K562 (cell line): ENCODE data around the gene GULP1.

Experiments used
- BACH1 ChIP-seq: fragments of 200-800 bp; sonication (Bioruptor generic); IDR thresholded peaks from 2 replicates; pipeline ENCODE4 v1.6.1; 2016; ENCODE audit warnings: missing genetic modification characterization, missing compliant biosample characterization
- FOXJ3 ChIP-seq: sonication (generic); formaldehyde crosslinking; IDR thresholded peaks from 2 replicates; pipeline ENCODE4 v1.4.0; 2020; ENCODE audit warnings: mild to moderate bottlenecking, missing genetic modification reagents
- HNRNPK ChIP-seq: fragments of 200-400 bp; formaldehyde crosslinking; IDR thresholded peaks from one replicate; pipeline ENCODE4 v1.6.1; 2018; ENCODE audit warnings: mild to moderate bottlenecking, low read depth, low read length; ENCODE audit not compliant: poor library complexity, severe bottlenecking
- SMC3 ChIP-seq: conservative IDR thresholded peaks from 2 replicates; pipeline ENCODE4 v1.6.1; 2011; ENCODE audit warnings: low read depth, low read length, improper control_type of control experiment; ENCODE audit not compliant: insufficient read depth
- TF ChIP-seq, protein P1 (sequence below), 3 experiments: IDR thresholded peaks in 2 of 3; conservative IDR thresholded peaks in 1 of 3; 2 replicates each; pipeline ENCODE4 v1.5.1; 2011 to 2012; ENCODE audit warnings: low read length in 3 of 3, mild to moderate bottlenecking in 3 of 3, control low read depth in 2 of 3, improper control_type of control experiment in 1 of 3, inconsistent platforms in 1 of 3, low read depth in 1 of 3, mixed read lengths in 1 of 3, moderate library complexity in 1 of 3; ENCODE audit not compliant: insufficient read depth in 2 of 3

- TF ChIP-seq, protein P1, sequence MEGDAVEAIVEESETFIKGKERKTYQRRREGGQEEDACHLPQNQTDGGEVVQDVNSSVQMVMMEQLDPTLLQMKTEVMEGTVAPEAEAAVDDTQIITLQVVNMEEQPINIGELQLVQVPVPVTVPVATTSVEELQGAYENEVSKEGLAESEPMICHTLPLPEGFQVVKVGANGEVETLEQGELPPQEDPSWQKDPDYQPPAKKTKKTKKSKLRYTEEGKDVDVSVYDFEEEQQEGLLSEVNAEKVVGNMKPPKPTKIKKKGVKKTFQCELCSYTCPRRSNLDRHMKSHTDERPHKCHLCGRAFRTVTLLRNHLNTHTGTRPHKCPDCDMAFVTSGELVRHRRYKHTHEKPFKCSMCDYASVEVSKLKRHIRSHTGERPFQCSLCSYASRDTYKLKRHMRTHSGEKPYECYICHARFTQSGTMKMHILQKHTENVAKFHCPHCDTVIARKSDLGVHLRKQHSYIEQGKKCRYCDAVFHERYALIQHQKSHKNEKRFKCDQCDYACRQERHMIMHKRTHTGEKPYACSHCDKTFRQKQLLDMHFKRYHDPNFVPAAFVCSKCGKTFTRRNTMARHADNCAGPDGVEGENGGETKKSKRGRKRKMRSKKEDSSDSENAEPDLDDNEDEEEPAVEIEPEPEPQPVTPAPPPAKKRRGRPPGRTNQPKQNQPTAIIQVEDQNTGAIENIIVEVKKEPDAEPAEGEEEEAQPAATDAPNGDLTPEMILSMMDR (IDR thresholded peaks at IDR 0.05 in 2 of 3, conservative IDR thresholded peaks at IDR 0.05 in 1 of 3; ENCODE audit: insufficient read depth in 2 of 3, low read depth in 1 of 3, low read length in 3 of 3) = no peak
- TF ChIP-seq HNRNPK = no peak
- TF ChIP-seq SMC3 = no peak
- no peak for TF ChIP-seq BACH1 (tag)
- TF ChIP-seq FOXJ3 = no peak
These were observed 124.0 kb downstream of the GULP1 start for GRCh38 chr2:188415754-188416083.
